ENCODE data around the gene IPMK. TPM values are rescaled to one million over a fixed set of nuclear protein-coding genes. Genes with fewer than 3 reads are reported as not detected.

IPMK gene
- total and polyA plus RNA-seq, 9 of the 15 experiments (the other 6 are each of a cell fraction or from before 2014, with no cell fraction given), result 0.98 to 4.4 (median 2.7) TPM

GRCh38 chr10:58266826-58267712, 625 bp downstream of the IPMK start (continued):
- TF ChIP-seq ZMIZ1 (IDR thresholded peaks at IDR 0.05; ENCODE audit: low read depth in 2 of 2, low read length in 2 of 2) (no peak), E2F4 (CRISPR knock-in tag; IDR thresholded peaks at IDR 0.05; ENCODE audit: low read depth) (no peak), KDM2B (CRISPR knock-in tag; IDR thresholded peaks at IDR 0.05) (0 out of 2 replicates have a peak, but pooled peaks have one; percentile 2), NCOR1 (IDR thresholded peaks at IDR 0.05) (no peak), JUNB (CRISPR knock-in tag; conservative IDR thresholded peaks at IDR 0.05) (no peak), FOXJ3 (CRISPR knock-in tag; IDR thresholded peaks at IDR 0.05) (no peak; the same call in 1 of the 2 replicates), ZNF41 (CRISPR knock-in tag; conservative IDR thresholded peaks at IDR 0.05) (no peak), SP1 (CRISPR knock-in tag; IDR thresholded peaks at IDR 0.05) (peak; percentile 56; the same call in 1 of the 2 replicates), TSC22D4 (tag; IDR thresholded peaks at IDR 0.05) (no peak), MGA (IDR thresholded peaks at IDR 0.05) (peak; percentile 74), ZBTB17 (CRISPR knock-in tag; IDR thresholded peaks at IDR 0.05) (no peak)
